ENCODE results near the gene ELF3.

- TF ChIP-seq POLR2AphosphoS5 (IDR thresholded peaks at IDR 0.05) = peak in 2 of 3 donors; percentile 98 to 99
- peak in 1 of 7 experiments; percentile 13 for TF ChIP-seq CTCF (IDR thresholded peaks at IDR 0.05)
These were observed at the start of gene ELF3 for GRCh38 chr1:202010180-202011015.
